Tibial nerve (tissue), 3 donors: ENCODE results near the gene UTY.

Source experiments
- POLR2A ChIP-seq, 2 donors: fragments of 450-650 bp; IDR thresholded peaks; one replicate each; pipeline ENCODE4 v1.6.1; 2017; ENCODE audit warnings: antibody characterized with exemption in 2 of 2, mild to moderate bottlenecking in 2 of 2, moderate library complexity in 2 of 2
- TF ChIP-seq, protein P1 (sequence below), 5 experiments: fragments of 200-600 bp in 3 of 5; fragments of 450-650 bp in 2 of 5; sonication (generic) in 3 of 5; IDR thresholded peaks; one replicate each; pipeline ENCODE4 v1.5.1; 2016 to 2019; ENCODE audit warnings: antibody characterized with exemption in 5 of 5, mild to moderate bottlenecking in 3 of 5, moderate library complexity in 2 of 5

DNA sequence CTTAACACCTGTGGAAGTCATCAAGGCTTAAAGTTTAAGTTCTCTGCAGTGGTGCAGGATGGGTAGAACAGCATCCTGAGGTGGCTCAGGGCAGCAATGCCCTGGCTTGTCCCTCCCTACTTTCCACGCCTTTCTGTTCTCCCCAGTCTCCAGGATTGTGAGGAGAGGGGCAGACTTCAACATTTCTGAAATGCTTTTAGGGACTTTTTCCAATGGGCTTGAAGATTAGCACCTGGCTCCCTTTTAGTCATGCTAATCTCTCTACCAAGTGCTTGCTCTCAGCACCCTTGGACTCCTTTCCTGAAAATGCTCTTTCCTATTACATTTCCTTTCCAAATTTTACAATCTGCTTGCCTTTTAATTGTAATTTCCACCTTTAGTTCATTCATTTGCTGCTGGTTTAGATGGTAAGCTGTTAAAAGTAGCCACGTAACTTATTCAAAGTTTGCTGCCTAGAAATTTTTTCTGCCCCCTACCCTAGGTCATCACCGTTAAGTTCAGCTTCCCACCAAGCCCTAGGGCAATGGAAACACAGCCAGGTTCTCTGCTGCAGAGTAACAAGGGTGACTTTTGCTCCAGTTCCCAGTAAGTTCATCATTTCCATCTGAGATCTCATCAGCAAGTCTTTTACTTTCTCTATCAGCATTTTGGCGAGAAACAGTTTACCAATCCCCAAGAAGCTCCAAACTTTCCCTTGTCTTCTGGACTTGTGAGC lies 183.5 kb downstream of the UTY start:
- TF ChIP-seq, protein P1, sequence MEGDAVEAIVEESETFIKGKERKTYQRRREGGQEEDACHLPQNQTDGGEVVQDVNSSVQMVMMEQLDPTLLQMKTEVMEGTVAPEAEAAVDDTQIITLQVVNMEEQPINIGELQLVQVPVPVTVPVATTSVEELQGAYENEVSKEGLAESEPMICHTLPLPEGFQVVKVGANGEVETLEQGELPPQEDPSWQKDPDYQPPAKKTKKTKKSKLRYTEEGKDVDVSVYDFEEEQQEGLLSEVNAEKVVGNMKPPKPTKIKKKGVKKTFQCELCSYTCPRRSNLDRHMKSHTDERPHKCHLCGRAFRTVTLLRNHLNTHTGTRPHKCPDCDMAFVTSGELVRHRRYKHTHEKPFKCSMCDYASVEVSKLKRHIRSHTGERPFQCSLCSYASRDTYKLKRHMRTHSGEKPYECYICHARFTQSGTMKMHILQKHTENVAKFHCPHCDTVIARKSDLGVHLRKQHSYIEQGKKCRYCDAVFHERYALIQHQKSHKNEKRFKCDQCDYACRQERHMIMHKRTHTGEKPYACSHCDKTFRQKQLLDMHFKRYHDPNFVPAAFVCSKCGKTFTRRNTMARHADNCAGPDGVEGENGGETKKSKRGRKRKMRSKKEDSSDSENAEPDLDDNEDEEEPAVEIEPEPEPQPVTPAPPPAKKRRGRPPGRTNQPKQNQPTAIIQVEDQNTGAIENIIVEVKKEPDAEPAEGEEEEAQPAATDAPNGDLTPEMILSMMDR (IDR thresholded peaks at IDR 0.05): no peak
- TF ChIP-seq POLR2A (IDR thresholded peaks at IDR 0.05): no peak
